Prostate gland (tissue), 2 donors: Measurements from ENCODE around the gene ABHD18.
"Not testable (repeated sequence)": the region's sequence is repeated elsewhere in the genome, so short reads cannot be mapped to it uniquely, and the experiment has no call there.

Experiments
- CTCF ChIP-seq, 4 experiments: fragments of 200-600 bp in 2 of 4; fragments of 450-650 bp in 2 of 4; sonication (generic) in 2 of 4; IDR thresholded peaks; 1 replicate in 3 of 4; 2 replicates in 1 of 4; pipeline ENCODE4 v1.5.1; 2016 to 2019; ENCODE audit warnings: antibody characterized with exemption in 4 of 4, mild to moderate bottlenecking in 2 of 4, moderate library complexity in 2 of 4
- POLR2A ChIP-seq: fragments of 450-650 bp; IDR thresholded peaks from one replicate; pipeline ENCODE4 v1.6.1; 2016; ENCODE audit warnings: antibody characterized with exemption, mild to moderate bottlenecking

DNA sequence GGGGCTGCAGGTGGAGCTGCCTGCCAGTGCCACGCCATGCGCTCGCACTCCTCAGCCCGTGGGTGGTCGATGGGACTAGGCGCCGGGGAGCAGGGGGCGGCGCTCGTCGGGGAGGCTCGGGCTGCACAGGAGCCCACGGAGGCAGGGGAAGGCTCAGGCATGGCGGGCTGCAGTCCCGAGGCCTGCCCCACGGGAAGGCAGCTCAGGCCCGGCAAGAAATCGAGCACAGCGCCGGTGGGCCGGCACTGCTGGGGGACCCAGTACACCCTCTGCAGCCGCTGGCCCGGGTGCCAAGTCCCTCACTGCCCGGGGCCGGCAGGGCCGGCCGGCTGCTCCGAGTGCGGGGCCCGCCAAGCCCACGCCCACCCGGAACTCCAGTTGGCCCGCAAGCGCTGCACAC lies 82.3 kb downstream of the ABHD18 start:
- not testable (repeated sequence) for TF ChIP-seq POLR2A; CTCF (IDR thresholded peaks at IDR 0.05)
